ENCODE data around the gene TAC1.
"Not testable (repeated sequence)": the region's sequence is repeated elsewhere in the genome, so short reads cannot be mapped to it uniquely, and the experiment has no call there.

TAC1 gene

GRCh38 chr7:97731736-97732564, at the start of gene TAC1:
TAC1 (plus strand) TSS chr7:97732086; CDS start chr7:97732613, 527 bp downstream.
- no peak for DNase-seq

DNA sequence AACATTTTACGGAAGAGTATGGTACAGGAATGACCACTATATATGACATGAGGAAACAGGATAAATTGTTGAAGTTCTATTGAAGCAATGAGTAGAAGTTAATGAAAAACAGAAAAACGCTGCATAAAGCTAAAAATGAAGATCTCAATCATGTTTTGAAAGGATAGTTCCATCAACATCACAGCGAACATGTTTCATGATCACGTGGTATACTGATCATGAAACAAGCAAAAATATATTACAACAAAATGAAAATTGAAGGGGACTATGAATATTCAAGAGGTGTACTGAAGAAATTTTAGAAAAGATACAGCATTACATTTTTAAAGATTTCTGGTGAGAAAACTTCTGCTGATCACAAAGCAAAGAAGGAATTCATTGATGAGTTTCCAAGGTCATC, 45.9 kb upstream of the TAC1 start:
- no peak for DNase-seq

GRCh38 chr7:97693586-97693985, 38.3 kb upstream of the TAC1 start:
- no peak for DNase-seq

- DNase-seq: no peak
These were observed 37.5 kb upstream of the TAC1 start for GRCh38 chr7:97694355-97694754.

DNA sequence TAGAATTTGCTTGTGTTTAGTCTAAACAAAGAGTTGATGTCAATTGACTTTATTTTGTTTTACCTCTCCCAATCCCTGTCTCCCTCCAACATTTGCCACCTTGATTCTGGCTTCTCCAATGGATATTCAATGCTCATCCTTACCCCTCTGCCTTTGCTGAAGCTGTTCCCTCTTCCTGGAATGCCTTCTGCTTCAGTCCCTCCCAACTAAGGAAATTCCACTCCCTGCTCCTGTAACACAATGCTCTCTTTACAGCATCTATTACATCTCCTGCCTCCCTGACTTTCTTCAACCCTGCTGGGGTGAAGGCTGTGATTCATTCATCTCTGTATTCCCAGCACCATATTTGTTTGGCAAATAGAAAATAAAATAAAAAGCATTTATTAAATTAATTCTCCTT, 34.5 kb upstream of the TAC1 start:
- no peak for DNase-seq

DNA sequence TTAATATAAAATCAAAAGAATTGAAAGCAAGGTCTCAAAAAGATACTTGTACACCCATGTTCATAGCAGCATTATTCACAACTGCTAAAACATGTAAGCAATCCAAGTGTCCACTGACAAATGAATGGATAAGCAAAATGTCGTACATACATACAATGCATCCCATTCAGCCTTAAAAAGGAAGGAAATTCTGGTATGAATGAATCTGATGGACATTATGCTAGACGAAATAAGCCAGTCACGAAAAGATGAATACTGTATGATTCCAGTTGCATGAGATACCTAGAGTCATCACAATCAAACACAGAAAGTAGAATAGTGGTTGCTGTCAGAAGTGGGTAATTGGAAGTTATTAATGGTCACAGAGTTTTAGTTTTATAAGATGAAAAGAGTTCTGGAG, 9.5 kb upstream of the TAC1 start:
- no peak for DNase-seq

DNA sequence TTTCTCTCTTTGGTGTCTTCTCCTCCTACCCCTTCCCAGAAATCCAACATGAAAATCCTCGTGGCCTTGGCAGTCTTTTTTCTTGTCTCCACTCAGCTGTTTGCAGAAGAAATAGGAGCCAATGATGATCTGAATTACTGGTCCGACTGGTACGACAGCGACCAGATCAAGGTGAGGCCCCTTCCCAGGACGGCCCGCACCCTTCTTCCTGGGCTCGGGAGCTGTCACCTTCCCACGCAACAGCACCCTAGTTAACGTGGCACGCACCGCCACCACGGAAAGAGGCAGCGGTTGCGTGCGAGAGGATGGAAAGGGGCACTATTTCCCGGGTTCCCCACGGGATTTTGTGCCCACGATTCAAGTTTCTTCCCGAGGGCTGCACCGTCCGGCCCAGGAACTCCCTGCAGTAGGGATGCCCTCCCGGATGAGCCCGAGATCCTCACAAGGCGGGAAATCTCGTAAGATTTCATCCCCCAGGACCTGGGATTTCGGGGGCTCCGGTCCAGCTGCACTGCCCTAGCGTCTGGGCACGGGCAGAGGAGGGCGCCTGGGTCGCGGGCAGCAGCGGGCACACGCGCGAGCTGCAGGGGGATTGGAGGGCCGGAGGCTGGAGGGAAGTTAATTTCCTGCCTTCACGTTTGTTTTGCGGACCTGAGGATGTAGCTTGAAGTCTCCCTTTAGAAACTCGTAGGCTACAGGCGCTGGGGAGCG, 834 bp downstream of the TAC1 start:
- DNase-seq: no peak

DNA sequence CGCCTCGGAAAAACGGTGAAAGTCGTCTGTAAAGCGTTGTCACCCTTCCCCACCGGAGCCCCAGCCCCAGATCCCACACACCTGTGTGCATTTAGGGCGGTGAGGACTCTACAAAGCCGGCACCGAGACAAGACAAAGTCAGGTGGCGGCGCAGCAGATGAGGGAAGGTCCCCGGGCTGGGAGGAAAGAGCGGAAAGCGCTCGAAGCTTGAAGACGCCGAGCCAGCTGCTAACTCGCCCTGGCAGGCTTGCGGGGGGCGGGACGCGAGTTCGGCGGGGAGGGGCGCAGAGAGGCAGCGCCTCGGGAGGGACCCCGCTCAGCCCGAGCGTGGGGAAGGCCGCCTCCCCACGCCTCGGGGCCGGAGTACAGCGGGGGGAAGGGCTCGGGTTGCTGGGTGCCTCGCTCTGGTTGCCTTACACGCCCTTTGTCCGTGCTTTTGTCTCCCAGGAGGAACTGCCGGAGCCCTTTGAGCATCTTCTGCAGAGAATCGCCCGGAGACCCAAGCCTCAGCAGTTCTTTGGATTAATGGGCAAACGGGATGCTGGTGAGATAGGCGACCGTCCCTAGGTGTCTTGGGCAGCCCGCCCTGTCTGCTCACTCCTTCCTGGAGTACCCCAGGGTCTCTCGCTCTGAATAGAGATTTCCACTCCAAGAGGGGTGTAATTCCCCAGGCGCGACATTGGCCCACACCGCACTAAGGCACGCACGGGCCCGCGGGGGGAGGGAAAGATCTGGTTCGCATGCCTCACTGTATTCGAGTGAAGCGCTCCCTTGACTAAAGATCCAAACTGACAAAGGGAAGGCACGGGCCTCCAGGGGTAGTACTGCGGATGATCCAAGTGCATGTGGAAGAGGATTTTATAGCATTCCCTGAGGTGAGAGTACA, 1.6 kb downstream of the TAC1 start:
- DNase-seq: no peak

DNA sequence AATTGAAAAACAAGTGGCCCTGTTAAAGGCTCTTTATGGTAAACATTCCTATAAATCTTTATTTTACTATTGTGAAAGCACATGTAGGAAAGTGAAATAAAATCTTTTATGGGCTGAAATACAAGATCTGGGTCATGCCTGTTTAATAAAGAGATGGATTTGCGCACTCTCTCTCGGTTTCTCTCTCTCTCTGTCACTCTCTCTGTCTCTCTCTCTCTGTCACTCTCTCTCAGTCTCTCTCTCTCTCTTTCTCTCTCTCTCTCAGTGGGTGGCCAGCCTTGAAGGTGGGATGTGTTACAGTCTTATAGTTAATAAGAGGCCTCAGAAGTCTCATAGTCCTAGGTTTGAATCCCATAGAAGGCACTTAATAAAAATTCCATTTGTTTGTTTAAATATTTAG, 2.4 kb downstream of the TAC1 start:
- DNase-seq: no peak

DNA sequence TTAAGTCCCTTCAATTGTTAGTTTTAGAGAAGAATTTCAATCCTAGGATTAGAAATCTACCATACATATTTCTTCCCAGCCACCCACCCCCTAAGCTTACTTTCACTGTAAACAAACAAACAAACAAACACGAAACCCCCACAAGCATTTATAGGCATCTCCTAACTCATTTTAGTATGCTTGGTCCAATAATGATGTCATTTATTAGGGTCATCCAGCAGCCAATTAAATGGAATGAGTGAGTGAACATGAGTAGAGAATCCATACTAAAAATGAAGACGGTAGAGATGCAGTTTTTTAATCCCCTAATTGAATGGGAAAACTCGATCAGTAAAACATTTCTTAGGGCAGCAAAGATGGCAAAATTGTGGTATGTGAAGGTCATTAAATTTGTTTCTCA, 3.2 kb downstream of the TAC1 start:
- DNase-seq: no peak

GRCh38 chr7:97748482-97748881, 16.6 kb downstream of the TAC1 start:
- DNase-seq: no peak

- DNase-seq: no peak
These were observed 19.7 kb downstream of the TAC1 start for GRCh38 chr7:97751566-97751965.

GRCh38 chr7:97752215-97752614, 20.3 kb downstream of the TAC1 start:
- DNase-seq: no peak

GRCh38 chr7:97757824-97758223, 25.9 kb downstream of the TAC1 start:
- DNase-seq: no peak

GRCh38 chr7:97770850-97771249, 39.0 kb downstream of the TAC1 start:
- DNase-seq: no peak

- no peak for DNase-seq
These were observed 39.7 kb downstream of the TAC1 start for GRCh38 chr7:97771576-97771975.

DNA sequence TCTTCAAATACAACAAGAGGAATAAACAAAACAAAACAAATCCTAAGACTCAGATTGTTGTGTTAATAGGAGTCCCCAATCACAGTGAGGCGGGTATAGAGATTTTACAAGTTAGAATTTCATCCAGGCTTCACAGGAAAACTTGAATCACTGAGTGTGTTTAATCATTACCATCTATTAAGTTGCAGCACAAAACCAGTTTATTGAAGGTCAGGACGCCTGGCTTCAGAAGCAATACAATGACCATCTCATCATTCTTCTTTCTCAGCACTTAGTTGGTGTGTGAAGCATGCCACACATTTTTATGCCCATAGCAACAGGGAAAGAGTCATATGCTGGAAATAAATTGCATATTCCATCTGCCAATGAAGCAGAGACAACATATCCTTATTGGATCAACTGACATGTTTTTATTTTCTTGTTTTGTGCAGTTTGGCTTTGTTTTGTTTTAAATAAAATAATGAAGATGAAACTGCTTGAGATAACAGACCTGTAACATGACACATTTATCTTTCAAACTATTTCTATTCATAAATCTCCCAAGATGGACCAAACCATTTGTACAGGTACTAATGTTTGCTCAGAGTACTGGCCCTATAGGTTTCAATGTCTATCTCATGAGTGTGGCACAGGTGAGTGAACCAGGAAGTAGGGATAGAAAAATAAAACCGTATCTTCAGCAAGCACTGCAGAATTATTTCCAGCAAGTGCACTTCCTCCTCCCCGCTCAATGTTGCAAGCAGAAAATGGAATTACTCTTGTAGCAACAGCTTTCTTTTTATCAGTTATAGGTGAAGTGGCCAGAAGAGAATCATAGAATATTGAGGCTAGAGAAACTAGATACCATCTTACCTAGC, 40.4 kb downstream of the TAC1 start:
- no peak for DNase-seq

- DNase-seq: not testable (repeated sequence)
These were observed 54.5 kb downstream of the TAC1 start for GRCh38 chr7:97786398-97786797.
